ENCODE measurements around the gene TMED10.

DNA sequence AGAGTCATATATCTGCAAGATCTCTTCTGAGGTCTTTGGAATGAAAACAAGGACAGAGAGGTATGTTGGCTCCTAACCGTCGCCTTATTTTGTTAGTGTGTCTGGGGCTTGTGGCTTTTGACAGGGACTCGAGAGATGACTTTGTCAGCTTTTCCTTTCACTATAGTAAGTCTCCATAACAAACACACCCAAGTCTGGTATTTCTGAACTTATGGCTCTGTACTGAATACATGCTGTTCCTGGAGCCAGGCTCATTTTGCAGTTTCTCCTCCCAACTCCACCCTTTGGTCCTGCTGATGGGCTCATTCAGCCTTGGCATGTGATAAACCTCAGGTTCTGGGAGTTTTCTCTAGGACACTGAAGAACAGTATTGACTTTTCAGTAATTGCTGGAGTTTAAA, 27.7 kb upstream of the TMED10 start:
- TF ChIP-seq, protein P1, sequence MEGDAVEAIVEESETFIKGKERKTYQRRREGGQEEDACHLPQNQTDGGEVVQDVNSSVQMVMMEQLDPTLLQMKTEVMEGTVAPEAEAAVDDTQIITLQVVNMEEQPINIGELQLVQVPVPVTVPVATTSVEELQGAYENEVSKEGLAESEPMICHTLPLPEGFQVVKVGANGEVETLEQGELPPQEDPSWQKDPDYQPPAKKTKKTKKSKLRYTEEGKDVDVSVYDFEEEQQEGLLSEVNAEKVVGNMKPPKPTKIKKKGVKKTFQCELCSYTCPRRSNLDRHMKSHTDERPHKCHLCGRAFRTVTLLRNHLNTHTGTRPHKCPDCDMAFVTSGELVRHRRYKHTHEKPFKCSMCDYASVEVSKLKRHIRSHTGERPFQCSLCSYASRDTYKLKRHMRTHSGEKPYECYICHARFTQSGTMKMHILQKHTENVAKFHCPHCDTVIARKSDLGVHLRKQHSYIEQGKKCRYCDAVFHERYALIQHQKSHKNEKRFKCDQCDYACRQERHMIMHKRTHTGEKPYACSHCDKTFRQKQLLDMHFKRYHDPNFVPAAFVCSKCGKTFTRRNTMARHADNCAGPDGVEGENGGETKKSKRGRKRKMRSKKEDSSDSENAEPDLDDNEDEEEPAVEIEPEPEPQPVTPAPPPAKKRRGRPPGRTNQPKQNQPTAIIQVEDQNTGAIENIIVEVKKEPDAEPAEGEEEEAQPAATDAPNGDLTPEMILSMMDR (IDR thresholded peaks at IDR 0.05), result no peak
- no peak for TF ChIP-seq POLR2A (IDR thresholded peaks at IDR 0.05)
